Activated CD4-positive, alpha-beta T cell treated with anti-CD3 and anti-CD28 coated beads for 4 hours (primary cell): ENCODE results near the gene PSD.

Experiments used
- DNase-seq, 2 donors: peaks; one replicate each; pipeline ENCODE4 v3.0.0-alpha.2; 2020

PSD gene

GRCh38 chr10:102382871-102383270 is 35.7 kb downstream of the PSD start:
- DNase-seq = no peak

- DNase-seq = no peak
Observed at GRCh38 chr10:102381983-102382382, 36.6 kb downstream of the PSD start.

GRCh38 chr10:102379383-102379782 is 39.2 kb downstream of the PSD start:
- DNase-seq = no peak

DNA sequence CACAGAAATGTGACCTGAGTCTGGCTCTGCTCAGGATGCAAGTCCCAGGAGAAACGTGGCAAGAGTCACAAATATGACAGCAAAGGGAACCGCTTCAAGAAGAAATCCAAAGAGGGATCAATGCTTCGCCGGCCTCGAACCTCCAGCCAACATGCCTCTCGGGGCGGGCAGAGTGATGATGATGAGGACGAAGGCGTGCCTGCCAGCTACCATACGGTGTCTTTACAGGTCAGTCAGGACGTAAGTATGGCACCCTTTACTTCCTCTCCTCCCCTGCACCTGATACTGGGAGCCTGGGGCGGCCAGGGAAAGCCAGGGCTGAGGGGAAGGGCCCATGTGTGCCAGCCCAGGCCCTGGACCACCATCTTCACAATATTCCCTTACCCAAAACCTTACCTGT is 41.7 kb downstream of the PSD start:
- no peak for DNase-seq

DNA sequence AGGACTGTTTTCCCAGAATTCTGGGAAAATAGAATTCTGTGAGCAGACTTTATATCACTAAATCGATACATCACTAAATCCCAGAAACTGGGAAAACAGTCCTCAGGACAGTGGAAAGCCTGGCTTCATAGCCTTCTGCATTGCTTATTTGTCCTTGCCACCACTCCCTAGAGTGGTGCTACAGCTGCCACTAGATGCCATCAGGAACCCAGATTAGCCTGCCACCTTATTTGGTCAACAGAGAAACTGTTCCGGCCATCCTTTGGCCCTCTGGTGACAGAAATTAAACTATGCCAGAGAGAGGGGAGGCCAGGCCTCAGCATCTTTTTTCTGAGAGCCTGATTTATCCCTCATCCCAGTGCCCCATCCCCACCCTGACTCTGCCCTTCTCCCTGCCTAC is 42.7 kb downstream of the PSD start:
- DNase-seq = no peak

- DNase-seq = no peak
Observed at GRCh38 chr10:102375250-102375649, 43.3 kb downstream of the PSD start.

- no peak for DNase-seq
Observed at GRCh38 chr10:102371295-102371694, 47.3 kb downstream of the PSD start.

GRCh38 chr10:102368077-102368476 is 50.5 kb downstream of the PSD start:
- no peak for DNase-seq

- DNase-seq = no peak
Observed at GRCh38 chr10:102367441-102367840, 51.1 kb downstream of the PSD start.

- DNase-seq = no peak
Observed at GRCh38 chr10:102358712-102359382, 59.7 kb downstream of the PSD start.

DNA sequence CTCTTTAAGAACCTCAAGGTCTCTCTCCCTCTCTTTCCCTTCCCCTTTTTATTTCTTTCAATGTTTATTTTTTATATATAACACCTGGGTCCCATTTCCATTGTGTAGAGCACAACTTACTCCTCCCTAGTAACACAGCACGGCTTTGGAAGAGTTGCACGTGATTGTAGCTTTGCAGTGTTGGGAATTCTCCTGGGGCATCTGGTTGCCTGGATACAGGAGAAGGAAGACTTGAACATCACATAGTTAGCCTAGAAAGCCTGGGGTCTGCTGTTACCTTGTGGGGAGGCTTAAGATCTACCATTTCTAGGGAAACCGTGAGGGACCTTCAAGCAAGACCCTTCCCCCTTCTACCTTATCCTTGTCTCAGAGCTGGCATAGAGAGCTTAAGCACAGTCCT is 64.1 kb downstream of the PSD start:
- DNase-seq = no peak
